NCI-H82 treated with DMSO at 0.1 percent for 48 hours (cell line): ENCODE data around the gene EPN2.
"Not testable (repeated sequence)": the region's sequence is repeated elsewhere in the genome, so short reads cannot be mapped to it uniquely, and the experiment has no call there.

Experiments
- DNase-seq: peaks from one replicate; lab custom pipeline; 2025; ENCODE audit not compliant: unreplicated experiment; lab: John Stamatoyannopoulos, UW

The EPN2 gene

GRCh38 chr17:19343256-19343630 is 106.1 kb downstream of the EPN2 start:
- no peak for DNase-seq

DNA sequence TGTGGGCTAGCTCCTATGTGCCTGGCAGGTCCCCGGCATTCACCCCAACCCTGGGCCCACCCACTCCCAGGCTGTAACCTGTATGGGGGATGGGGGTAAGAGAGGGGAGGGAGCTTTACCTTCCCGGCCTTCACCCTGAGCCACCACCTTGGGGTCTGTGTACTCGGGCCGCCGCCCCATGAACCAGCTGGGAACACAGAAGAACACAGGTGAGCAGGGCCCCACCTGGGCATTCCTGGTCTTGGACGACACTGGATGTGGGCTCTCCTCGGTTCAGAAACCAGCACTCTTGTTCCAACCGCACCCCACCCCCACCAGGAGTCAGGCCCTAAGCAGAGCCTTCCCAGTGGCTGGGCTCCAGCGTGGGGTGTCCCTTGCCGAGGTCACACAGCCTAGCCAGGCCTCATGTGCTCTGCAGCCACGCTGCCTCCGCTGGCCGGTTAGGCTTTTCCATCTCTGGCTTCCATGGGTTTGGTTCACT is 106.5 kb downstream of the EPN2 start:
- no peak for DNase-seq

GRCh38 chr17:19344311-19345066 is 107.3 kb downstream of the EPN2 start:
- no peak for DNase-seq

DNA sequence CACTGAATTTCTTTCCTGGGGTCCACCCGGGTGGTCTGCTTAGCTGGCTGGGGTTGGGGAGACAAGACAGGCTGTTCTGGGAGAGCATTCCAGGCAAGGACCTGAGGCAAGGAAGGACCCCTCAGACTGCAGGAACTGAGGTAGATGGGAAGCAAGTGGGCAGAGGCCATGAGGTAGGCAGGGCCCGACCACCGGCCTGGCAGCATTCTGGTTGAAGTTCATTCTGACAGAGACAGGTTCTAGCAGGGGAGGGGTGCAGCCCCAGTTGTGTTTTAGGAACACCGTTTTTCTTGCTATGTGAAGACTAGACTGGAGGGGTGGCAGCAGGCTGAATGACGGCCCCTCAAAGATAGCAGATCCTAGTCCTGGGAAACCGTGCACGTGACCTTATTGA is 107.9 kb downstream of the EPN2 start:
- no peak for DNase-seq

DNA sequence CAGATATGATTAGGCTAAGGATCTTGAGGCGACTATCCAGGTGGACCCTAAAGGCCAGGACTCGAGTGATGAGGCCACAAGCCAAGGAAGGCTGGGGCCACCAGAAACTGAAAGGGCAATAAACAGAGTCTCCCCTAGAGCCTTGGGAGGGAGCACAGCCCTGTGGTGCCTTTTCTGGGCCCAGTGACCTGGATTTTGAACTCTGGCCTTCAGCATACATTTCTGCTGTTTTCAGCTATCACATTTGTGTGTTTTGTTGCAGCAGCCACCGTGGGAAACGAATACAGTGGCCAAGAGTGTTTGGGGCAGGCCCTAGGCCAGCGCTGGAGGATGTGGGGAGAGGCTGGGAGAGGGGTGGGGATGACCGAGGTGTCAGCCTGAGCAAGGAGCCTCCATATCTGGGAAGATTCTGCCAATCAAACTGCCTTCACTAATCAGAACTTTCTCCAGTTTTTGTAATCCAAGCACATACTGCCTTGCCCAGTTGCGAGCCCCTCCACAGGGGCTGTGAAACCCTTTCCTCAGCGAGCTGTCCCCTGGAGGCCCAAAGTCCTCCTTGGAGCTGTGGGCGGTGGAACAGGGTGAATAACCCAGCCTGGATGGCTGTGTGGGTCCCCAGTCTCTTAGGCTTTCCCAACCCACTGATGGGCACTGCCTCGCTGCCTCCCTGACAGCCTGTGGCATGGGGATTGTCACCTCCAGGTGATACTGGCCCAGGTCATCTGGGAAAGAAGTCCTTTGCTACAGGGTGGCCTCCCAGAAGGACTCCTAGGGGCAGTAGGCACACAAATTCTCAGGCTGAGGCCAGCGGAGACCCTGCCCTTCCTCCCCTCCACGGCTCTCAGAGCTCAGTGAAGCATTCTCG is 108.6 kb downstream of the EPN2 start:
- DNase-seq = no peak

DNA sequence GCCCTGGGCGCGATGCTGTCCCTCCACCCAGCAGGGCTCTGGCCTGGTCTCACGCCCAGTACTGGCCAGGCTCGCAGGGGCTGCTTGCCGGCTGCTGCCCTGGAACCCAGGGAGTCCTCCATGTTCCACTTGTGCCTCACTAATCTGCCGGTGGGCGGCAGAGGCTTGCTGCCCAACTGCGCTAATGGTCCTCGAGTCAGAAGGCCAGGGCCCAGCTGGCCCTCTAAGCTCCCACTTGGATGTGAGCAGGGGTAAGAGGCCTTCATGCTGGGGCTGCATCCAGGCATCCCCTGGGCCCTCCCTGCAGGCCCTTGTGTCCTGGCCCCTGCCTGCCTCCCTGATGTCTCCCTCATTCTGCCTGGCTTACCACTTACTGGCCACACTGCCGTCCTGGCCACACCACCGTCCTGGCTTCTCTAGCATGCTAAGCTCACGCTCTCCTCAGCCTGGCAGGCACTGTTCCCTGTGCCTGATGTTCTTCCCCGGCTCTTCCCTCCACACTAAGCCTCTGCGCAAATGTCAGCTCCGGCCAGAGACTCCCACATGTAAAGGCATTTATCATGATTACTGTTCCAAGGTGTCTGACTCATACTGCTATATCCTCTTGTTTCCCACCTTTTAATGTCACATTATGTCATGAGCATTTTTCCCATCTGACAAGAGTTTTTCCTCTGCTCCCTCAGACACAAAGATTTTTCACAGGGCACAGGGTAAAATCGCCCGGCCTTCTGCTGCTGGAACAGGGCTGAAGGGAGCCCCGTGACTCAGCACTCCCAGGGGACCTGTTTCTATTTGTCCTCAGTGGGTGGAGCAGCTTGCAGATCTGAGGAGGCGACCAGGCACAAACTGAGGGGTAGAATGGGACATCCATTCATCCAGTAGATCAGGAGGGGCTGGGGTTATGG is 109.4 kb downstream of the EPN2 start:
- DNase-seq = peak; percentile 71

- DNase-seq = no peak
Measured at GRCh38 chr17:19347323-19348080, 110.3 kb downstream of the EPN2 start.

- no peak for DNase-seq
Measured at GRCh38 chr17:19348081-19348650, 111.0 kb downstream of the EPN2 start.

DNA sequence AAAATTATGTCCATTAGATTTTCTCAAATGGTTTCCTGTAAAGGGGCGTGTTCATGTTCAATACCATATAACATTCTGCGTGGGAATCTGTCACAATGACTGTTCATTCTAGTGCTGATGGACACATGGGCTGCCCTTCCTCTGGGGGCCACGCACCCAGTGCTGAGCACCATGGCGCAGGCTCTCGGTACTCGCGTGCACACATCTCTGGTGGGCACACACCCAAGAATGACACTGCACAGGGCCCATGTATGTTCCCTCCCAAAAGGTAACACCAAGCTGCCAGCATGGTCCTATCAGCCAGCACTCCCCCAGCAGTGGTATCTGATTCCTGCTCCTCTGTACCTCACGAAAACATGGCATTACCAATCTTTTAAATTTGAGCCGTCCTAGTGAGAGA is 111.6 kb downstream of the EPN2 start:
- no peak for DNase-seq

DNA sequence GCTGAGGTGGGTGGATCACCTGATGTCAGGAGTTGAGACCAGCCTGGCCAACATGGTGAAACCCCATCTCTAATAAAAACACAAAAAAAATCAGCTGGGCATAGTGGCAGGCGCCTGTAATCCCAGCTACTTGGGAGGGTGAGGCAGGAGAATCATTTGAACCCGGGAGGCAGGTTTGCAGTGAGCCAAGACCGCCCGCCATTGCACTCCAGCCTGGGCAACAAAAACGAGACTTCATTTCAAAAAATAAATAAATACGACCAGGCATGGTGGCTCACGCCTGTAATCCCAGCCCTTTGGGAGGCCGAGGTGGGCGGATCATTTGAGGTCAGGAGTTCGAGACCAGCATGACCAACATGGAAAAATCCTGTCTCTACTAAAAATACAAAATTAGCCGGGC is 116.2 kb downstream of the EPN2 start:
- not testable (repeated sequence) for DNase-seq

- no peak for DNase-seq
Measured at GRCh38 chr17:19354748-19355147, 117.6 kb downstream of the EPN2 start.

DNA sequence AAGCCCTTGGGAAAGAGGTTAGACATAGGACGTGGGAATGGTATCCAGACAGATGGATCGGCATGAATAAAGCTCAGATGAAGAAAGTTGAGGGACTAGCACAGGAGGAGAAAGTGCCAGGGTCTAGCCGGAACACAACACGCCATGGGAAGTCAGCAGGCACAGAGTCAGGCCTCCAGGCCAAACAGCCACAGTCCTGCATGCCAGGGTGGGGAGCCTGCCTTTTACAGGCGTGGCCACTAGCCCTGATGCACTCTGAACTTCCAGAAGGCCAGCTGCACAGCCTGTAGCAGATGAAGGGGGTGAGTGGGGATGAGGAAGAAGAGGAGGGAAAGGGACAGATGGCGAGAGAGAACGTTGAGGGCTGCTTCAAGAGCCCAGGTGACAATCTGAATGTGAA is 120.2 kb downstream of the EPN2 start:
- DNase-seq = no peak

DNA sequence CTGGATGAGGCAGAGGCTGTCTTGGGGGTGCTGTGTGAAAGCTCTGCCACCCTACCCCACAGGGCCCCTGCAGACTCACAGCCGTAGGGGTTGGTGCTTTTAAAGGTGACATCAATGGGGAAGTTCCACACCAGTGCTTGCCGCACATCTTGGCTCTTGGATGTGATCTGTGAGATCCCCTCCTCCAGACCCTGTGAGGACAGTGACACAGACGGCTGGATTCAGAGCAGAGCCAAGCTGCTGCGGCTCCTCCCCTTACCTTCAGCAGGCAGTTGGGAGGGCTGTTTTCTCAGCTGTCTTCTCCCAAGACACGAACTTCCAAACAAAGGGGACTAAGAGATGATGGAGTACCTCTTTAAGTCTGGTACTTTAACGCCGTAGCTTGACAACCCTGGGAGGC is 120.6 kb downstream of the EPN2 start:
- no peak for DNase-seq

DNA sequence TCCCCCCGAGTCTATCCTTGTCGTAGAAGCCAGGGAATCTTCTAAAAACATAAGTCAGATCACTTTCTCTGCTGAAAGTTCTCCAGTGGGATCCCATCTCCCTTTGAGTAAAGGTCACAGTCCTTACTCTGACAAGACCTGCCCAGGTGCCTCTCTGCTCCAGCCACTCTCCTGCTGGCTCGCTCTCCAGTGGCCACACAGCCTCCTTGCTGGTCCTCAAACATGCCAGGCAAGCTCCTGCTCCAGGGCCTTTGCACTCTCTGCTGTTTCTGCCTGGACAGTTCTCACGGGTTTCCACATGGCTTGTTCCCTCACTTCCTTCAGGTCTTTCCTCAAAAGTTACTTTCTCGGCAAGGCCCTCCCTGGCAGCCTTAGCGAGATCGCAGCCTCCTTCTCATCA is 122.0 kb downstream of the EPN2 start:
- no peak for DNase-seq

- no peak for DNase-seq
Measured at GRCh38 chr17:19359856-19360255, 122.7 kb downstream of the EPN2 start.

GRCh38 chr17:19360772-19361171 is 123.6 kb downstream of the EPN2 start:
- no peak for DNase-seq

DNA sequence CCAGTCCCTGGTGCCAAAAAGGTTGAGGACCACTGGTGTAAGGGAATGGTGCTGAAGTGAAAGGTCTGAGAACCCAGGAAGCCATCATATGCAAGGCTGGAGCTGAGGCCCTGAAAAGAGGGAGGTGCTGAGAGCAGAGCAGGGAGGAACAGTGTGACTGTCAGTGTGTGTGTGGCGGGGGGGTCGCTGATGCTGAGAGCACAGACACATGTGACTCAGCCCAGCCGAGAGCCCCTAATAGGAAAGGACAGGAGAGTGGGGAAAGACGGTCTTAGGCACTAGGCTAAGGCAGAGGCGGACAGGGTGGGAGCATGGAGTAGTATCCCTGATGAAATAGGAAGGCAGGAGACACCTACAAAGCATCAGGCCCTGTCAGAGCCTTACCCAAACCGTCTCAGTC is 124.2 kb downstream of the EPN2 start:
- no peak for DNase-seq

- DNase-seq = no peak
Measured at GRCh38 chr17:19361944-19362276, 124.7 kb downstream of the EPN2 start.

DNA sequence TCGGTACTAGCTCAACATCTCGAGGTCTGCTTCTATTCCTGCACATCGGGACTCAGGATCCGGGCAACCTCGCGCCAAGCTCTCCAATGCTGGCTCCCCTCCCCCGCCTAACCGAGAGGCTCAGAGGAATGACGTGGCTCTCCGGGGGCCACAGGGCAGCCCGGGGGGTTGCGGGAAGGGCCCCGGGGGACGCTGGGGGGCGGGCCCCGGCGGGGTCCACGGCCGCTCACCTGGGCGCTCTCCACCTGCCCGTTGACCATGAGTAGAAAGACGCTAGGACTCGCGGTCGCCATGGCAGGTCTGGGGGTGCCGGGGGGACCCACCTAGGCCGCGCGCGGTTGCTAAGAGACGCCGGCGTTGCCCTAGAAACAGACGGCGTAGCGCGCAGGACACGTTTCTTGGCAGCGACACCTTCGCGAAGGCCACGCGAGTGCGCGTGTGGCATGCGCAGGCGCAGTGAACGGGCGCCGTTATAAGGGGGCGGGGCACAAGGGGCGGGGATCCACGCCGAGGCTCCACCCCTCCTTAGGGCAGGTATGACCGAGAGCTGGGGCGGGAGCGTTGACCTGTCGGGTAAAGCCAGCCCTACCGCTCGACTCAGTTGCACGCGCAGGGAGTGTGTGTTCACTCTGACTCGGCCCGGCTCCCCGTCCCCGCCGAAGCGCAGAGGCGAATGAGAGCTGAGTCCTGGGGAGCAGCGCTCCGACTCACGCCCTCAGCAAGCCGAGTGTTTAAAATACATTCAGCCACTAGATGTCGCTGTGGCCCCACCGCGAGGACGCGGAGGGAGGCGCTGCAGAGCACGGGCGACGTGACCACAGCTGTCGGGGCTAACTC is 125.3 kb downstream of the EPN2 start, which contains the start of gene B9D1:
Gene B9D1 (minus strand): TSS at position 447 of the 837 bp plus-strand sequence. CDS start 154 bp downstream, at position 293.
- DNase-seq = peak; percentile 76
